Measurements from ENCODE around the gene ZNF507.

DNA sequence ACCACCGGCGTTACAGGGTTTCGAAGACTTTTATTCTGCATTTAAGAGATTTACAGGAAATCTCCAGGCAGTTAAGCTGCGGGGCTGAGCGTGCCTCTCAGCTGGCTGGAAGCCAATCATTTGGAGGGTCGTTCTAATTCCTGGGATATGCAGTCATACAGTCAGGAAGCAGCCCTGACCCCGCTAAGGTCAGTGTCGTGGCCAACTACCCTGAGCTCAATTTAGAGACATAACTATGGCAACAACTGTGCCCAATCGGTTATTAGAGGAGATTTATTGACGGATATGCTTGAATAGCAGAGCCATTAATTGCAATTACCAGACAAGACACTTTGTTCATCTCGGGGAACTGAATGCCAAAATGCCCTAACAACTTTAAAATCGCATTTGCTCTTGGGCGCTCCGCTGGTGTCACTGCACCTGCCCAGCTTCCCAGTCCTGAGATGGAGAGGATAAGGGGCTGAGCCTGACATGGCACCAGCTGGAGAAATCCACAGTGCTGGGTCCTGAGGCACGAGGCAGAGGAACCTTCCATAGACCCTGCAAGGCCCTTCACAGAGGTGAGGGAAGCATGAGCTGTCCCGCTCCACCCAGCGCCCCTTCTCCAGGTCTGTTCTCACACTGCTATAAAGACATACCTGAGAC lies 15.1 kb upstream of the ZNF507 start:
- TF ChIP-seq TOX (CRISPR knock-in tag; IDR thresholded peaks at IDR 0.05; ENCODE audit: borderline replicate concordance) (no peak), ZFP30 (CRISPR knock-in tag; IDR thresholded peaks at IDR 0.05) (no peak), PATZ1 (CRISPR knock-in tag; IDR thresholded peaks at IDR 0.05; ENCODE audit: borderline replicate concordance) (no peak), GLIS3 (CRISPR knock-in tag; IDR thresholded peaks at IDR 0.05) (no peak), ESRRG (CRISPR knock-in tag; IDR thresholded peaks at IDR 0.05) (no peak)

Measured in SK-N-SH treated with all-trans-retinoic acid at 6 μM for 48 hours (cell line).